HG03558 (cell line): Measurements from ENCODE around the gene PPP1R12A.
"Not testable (repeated sequence)": the region's sequence is repeated elsewhere in the genome, so short reads cannot be mapped to it uniquely, and the experiment has no call there.

Source experiments
- ATAC-seq: cut with Tn5 transposase; IDR thresholded peaks from one replicate; pipeline ENCODE4 v1.9.1; 2021; ENCODE audit warnings: moderate number of reproducible peaks; ENCODE audit not compliant: unreplicated experiment; ENCODE audit errors: extremely low read depth

PPP1R12A gene

GRCh38 chr12:79897617-79898016 is 37.3 kb downstream of the PPP1R12A start:
- ATAC-seq = no peak

- ATAC-seq = no peak
These were observed 39.1 kb downstream of the PPP1R12A start for GRCh38 chr12:79895804-79896203.

GRCh38 chr12:79895071-79895470 is 39.8 kb downstream of the PPP1R12A start:
- ATAC-seq = no peak

- no peak for ATAC-seq
These were observed 43.3 kb downstream of the PPP1R12A start for GRCh38 chr12:79891506-79892162.

GRCh38 chr12:79887890-79888289 is 47.0 kb downstream of the PPP1R12A start:
- no peak for ATAC-seq

- no peak for ATAC-seq
These were observed 47.9 kb downstream of the PPP1R12A start for GRCh38 chr12:79886917-79887519.

- ATAC-seq = no peak
These were observed 48.9 kb downstream of the PPP1R12A start for GRCh38 chr12:79885911-79886490.

- ATAC-seq = no peak
These were observed 50.4 kb downstream of the PPP1R12A start for GRCh38 chr12:79884401-79885006.

GRCh38 chr12:79883216-79883615 is 51.7 kb downstream of the PPP1R12A start:
- ATAC-seq = no peak

- no peak for ATAC-seq
These were observed 53.5 kb downstream of the PPP1R12A start for GRCh38 chr12:79881351-79881750.

GRCh38 chr12:79878506-79878905 is 56.4 kb downstream of the PPP1R12A start:
- ATAC-seq = not testable (repeated sequence)

- ATAC-seq = no peak
These were observed 57.7 kb downstream of the PPP1R12A start for GRCh38 chr12:79877246-79877645.

- no peak for ATAC-seq
These were observed 60.2 kb downstream of the PPP1R12A start for GRCh38 chr12:79874665-79875064.

GRCh38 chr12:79873201-79873600 is 61.7 kb downstream of the PPP1R12A start:
- ATAC-seq = no peak

GRCh38 chr12:79871621-79872020 is 63.3 kb downstream of the PPP1R12A start:
- ATAC-seq = no peak

GRCh38 chr12:79870916-79871315 is 64.0 kb downstream of the PPP1R12A start:
- no peak for ATAC-seq

- no peak for ATAC-seq
These were observed 75.3 kb downstream of the PPP1R12A start for GRCh38 chr12:79859646-79860045.

- ATAC-seq = no peak
These were observed 76.4 kb downstream of the PPP1R12A start for GRCh38 chr12:79858518-79858917.

GRCh38 chr12:79857675-79858074 is 77.2 kb downstream of the PPP1R12A start:
- no peak for ATAC-seq

- ATAC-seq = no peak
These were observed 84.1 kb downstream of the PPP1R12A start for GRCh38 chr12:79850610-79851299.

GRCh38 chr12:79848339-79848738 is 86.6 kb downstream of the PPP1R12A start:
- no peak for ATAC-seq
